ENCODE results near the gene AVPR2.

Gene AVPR2

DNA sequence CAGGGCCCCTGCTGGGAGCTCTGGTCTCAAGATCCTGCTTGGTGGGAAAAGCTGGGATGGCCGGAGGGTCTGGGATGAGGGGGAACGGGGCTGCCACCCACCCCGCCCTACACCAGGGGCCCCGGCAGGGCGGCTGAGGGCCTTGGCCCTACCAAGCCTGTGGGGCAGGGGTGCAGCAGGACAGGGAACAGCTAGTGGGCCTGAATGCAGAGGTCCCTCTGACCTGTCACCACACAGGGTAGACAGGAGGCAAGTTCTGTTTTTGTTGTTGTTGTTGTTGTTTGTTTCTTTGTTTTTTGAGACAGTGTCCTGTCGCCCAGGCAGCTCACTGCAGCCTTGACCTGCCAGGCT, 40.3 kb downstream of the AVPR2 start:
- Histone ChIP-seq H3K36me3 (peaks cover 5 to 33% (median 14%) of the 10 kb centered on the region in 11 experiments; a peak in 20 of 22 replicates), H4K20me1 (peaks cover 29 to 86% (median 71%) of the 10 kb centered on the region in 11 experiments), H3K9ac (peak overlapping the region in 9 of 11 experiments; percentile 72 to 82 (median 77); a peak in 16 of 22 replicates), H3K4me2 (peak overlapping the region; percentile 72 to 93 (median 85)), H3K4me1 (peaks cover 74 to 94% (median 89%) of the 10 kb centered on the region in 10 experiments), H3K4me3 (peak overlapping the region; percentile 51 to 70 (median 58); a peak in 17 of 20 replicates), H3K27me3 (peaks cover 58 to 90% (median 74%) of the 10 kb centered on the region in 11 experiments), H3K27ac (peak overlapping the region in 10 of 11 experiments; percentile 60 to 84 (median 80); a peak in 15 of 22 replicates), H3K9me3 (replicated peaks in 1 of 11) (no peaks in the 10 kb centered on the region)
- no peak for TF ChIP-seq Cebpa-rat (IDR thresholded peaks at IDR 0.05)

DNA sequence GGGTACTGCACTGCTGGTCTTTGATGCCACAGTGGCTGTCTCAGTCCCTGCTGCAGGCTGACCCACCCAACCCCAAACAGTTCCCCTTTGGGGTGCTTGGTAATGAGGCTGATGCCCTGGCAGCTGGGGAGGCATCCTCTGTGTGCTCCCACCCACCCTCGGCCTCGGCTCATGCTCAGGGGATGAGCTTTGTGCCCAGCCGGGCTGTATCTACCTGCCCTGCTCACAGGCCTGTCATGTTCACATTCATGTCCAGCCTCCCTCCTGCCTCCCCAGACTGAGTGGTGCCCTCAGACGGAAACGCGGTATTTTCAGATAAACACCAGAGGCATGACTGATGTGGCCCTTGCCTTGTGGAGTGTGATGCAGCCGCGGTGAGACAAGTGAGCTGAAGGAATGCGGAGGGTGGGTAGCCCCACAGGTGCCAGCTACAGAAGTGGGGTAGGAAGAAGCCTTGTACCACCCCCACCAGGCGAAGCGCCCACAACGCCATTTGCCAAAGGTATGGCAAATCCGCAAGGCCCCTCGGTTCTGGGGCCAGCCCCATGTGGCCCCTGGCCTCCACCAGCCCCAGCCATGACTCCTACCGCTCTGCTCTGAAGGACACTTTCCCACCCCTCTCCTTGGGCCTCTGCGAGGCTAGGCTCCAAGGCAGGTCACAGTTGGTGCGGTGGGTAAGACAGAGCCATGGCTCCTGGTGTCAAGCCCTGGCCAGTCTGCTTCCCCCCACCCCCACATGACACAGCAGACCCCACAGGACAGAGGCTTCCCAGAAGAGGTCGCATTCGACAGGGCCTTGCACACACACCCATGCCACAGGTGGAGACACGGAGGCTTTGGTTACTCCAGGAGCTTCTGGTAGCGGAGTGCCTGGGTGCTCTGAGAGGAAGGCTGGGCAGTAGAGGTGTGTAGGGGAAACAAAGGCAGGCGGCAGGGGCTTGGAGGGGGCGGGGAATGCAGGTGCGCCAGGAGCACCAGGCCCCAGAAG, 41.8 kb downstream of the AVPR2 start:
- H3K9ac ChIP-seq, result peak overlapping the region in 8 of 11 experiments; percentile 27 to 58 (median 39); a peak in 13 of 22 replicates
- no peak for TF ChIP-seq Cebpa-rat (IDR thresholded peaks at IDR 0.05)
- peaks cover 74 to 94% (median 89%) of the 10 kb centered on the region in 10 experiments for H3K4me1 ChIP-seq
- no peak overlapping the region for H3K4me3 ChIP-seq
- peaks cover 15 to 90% (median 77%) of the 10 kb centered on the region in 11 experiments; a peak in 21 of 22 replicates for H4K20me1 ChIP-seq
- H3K9me3 ChIP-seq (replicated peaks in 1 of 11), result no peaks in the 10 kb centered on the region
- peak overlapping the region in 9 of 11 experiments; percentile 2 to 69 (median 58); a peak in 15 of 22 replicates for H3K27ac ChIP-seq
- peaks cover 20 to 33% (median 28%) of the 10 kb centered on the region in 11 experiments; a peak in 21 of 22 replicates for H3K36me3 ChIP-seq
- H3K27me3 ChIP-seq, result peaks cover 43 to 86% (median 59%) of the 10 kb centered on the region in 11 experiments
- H3K4me2 ChIP-seq, result peak overlapping the region; percentile 48 to 93 (median 53)

DNA sequence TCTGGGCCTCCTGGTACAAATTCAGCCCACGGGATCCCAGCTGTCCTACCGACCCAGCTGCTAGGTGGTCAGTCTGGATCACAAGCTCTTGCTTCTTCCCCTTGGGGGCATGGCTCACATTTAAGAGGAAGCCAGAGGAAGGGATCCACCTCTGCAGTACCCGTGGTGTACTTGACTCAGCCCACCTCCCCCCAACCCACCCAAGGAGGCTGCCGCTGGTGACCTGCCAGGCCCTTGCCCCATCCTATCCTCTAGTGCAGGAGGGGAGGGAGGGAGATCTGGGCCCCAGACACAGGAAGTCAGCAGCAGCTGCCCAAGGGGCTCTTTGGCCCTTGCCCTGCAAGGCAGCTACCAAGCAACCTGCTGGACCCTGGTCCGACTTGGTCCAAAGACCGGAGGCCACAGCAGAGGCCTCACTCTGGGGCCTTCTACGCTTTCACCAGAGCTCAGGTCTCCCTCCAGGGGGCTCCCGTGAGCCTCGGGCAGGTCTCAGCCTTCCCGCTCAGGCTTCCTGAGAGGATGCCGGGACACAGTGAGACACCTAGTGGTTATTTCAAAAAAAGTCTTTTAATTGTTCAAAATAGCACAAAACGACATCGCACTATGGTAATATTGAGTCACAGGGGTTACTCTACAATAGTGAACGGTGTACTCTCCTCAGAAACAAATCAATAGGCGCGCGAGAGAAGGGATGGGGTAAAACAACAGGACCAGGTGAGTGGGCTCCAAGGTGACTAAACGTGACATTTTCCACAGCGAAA, 42.7 kb downstream of the AVPR2 start:
- peak overlapping the region in 10 of 11 experiments; percentile 32 to 69 (median 58); a peak in 18 of 22 replicates for H3K27ac ChIP-seq
- peak overlapping the region; percentile 42 to 87 (median 70) for H3K4me2 ChIP-seq
- peaks cover 9 to 95% (median 80%) of the 10 kb centered on the region in 11 experiments; a peak in 20 of 22 replicates for H4K20me1 ChIP-seq
- peak overlapping the region in 8 of 11 experiments; percentile 45 to 64 (median 56); a peak in 16 of 22 replicates for H3K9ac ChIP-seq
- H3K36me3 ChIP-seq, result peaks cover 29 to 42% (median 38%) of the 10 kb centered on the region in 11 experiments
- H3K4me1 ChIP-seq, result peaks cover 79 to 99% (median 93%) of the 10 kb centered on the region in 10 experiments
- H3K9me3 ChIP-seq (replicated peaks in 1 of 11), result no peaks in the 10 kb centered on the region
- peaks cover 35 to 78% (median 57%) of the 10 kb centered on the region in 11 experiments for H3K27me3 ChIP-seq
- TF ChIP-seq Cebpa-rat (IDR thresholded peaks at IDR 0.05), result no peak
- no peak overlapping the region for H3K4me3 ChIP-seq

DNA sequence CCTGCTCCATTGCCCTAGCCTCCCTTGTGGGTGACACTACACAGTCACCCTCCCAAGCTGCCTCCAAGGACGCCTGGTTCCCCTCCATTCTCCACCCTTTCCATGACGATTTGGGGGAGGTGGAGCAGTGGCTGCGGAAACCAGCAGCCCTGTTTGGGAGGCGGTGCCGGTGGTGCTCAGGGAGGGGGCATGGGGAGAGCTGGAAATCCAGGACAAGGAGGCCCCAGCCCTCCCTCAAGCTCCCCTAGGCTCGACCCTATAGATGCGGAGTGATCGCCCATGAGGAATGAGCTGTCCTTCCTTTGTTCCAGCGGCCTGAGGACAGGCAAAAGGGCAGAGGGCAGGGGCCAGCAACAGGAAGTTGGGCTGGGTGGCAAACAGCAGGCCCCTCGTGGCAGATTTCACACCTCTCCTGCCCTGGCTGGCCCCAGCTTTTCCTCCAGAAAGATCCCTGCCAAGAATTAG, 43.6 kb downstream of the AVPR2 start:
- H3K9me3 ChIP-seq (replicated peaks in 1 of 11), result no peaks in the 10 kb centered on the region
- TF ChIP-seq Cebpa-rat (IDR thresholded peaks at IDR 0.05), result no peak
- H3K9ac ChIP-seq, result peak overlapping the region in 8 of 11 experiments; percentile 45 to 64 (median 56); a peak in 14 of 22 replicates
- H3K27ac ChIP-seq, result peak overlapping the region in 10 of 11 experiments; percentile 18 to 69 (median 53); a peak in 17 of 22 replicates
- H4K20me1 ChIP-seq, result peaks cover 2 to 97% (median 80%) of the 10 kb centered on the region in 11 experiments; a peak in 20 of 22 replicates
- peak overlapping the region; percentile 36 to 87 (median 70) for H3K4me2 ChIP-seq
- H3K36me3 ChIP-seq, result peaks cover 38 to 49% (median 46%) of the 10 kb centered on the region in 11 experiments
- H3K27me3 ChIP-seq, result peaks cover 27 to 70% (median 48%) of the 10 kb centered on the region in 11 experiments
- peaks cover 77 to 99% (median 93%) of the 10 kb centered on the region in 10 experiments for H3K4me1 ChIP-seq
- H3K4me3 ChIP-seq, result no peak overlapping the region

DNA sequence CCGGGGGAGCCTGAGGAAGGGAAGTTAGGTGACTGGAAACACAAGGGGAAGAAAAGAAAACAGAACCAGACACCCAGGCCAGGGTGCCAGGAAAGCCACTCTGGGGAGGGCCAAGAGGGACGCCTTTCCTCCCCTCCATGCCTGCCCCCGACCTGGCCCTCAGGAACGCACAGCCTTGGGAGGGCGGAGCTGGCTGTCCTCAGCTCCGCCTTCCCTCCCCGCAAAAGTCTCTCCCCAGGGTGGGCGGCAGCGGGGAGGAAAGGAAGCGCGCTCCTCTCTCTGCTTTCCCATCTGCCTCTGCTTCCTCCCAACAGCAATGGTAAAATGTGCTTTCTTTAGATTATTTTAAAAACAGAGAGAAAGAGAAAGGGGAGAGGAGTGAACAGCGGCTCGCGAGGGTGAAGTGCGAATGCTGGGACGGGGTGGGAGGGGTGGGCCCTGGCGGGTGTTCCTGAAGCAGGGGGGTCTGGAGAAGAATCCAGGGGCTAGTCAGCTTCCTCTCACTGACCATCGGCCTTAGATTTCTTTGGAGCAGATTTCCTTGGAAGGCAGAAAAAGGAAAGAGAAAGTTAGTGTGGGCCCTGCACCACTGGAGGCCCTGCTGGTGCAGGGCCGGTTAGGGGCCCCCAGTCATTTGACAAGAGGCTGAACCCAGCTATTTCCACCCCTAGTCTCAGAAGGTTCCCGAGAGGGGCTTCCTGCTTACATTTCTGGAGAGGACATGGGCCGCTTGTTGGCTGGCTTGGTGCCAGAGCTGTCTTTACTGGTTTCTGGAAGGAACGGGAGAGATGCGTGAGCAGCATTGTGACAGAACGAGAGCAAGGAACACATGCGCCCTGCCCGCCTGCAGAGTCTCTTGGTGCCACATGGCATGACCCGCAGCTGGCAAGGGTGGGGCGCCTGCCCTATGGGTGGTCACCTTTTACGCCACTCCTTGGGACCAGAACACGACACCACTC, 44.7 kb downstream of the AVPR2 start:
- Histone ChIP-seq H3K4me3 (peak overlapping the region in 4 of 10 experiments; percentile 4 to 24 (median 20); a peak in 2 of 20 replicates), H4K20me1 (peaks cover 0 to 97% (median 83%) of the 10 kb centered on the region in 11 experiments; a peak in 19 of 22 replicates)

DNA sequence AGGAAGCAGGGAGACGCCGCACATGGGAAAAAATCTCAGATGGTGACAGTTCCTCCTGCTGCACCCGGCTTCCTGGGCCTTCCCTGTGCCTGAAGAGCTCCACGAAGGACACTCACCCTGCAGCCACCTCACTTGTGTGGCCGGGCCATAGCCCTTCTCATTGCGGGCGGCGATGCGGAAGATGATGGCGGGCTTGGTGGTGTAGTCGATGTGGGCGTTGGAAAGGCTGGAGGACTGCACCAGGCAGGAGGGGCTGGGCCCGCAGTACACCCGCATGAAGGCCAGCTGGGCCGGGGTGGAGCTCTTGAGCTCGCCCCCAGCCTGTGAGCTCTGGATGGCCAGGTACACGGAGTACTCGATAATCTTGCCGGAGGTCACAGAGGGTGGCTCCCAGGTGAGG, 45.7 kb downstream of the AVPR2 start:
- Histone ChIP-seq H3K36me3 (peaks cover 45 to 70% (median 65%) of the 10 kb centered on the region in 11 experiments), H3K9me3 (replicated peaks in 1 of 11) (no peaks in the 10 kb centered on the region), H3K4me1 (peaks cover 71 to 88% (median 82%) of the 10 kb centered on the region in 10 experiments), H3K9ac (peak overlapping the region in 10 of 11 experiments; percentile 5 to 63 (median 52); a peak in 17 of 22 replicates), H3K4me3 (peak overlapping the region in 2 of 10 experiments; percentile 8 to 24; a peak in 1 of 20 replicates), H3K27me3 (peaks cover 8 to 50% (median 28%) of the 10 kb centered on the region in 11 experiments; a peak in 18 of 22 replicates), H4K20me1 (peaks cover 0 to 97% (median 86%) of the 10 kb centered on the region in 11 experiments; a peak in 19 of 22 replicates), H3K4me2 (peak overlapping the region; percentile 62 to 87 (median 70)), H3K27ac (peak overlapping the region in 7 of 11 experiments; percentile 33 to 69 (median 58); a peak in 11 of 22 replicates)
- TF ChIP-seq Cebpa-rat (IDR thresholded peaks at IDR 0.05), result no peak

More for the DNA sequence above, 44.7 kb downstream of the AVPR2 start:
- H3K27me3 ChIP-seq, result peaks cover 16 to 59% (median 38%) of the 10 kb centered on the region in 11 experiments; a peak in 20 of 22 replicates
- H3K9ac ChIP-seq, result peak overlapping the region in 9 of 11 experiments; percentile 21 to 63 (median 56); a peak in 17 of 22 replicates
- H3K4me2 ChIP-seq, result peak overlapping the region; percentile 62 to 87 (median 70)
- H3K9me3 ChIP-seq (replicated peaks in 1 of 11), result no peaks in the 10 kb centered on the region
- peaks cover 76 to 97% (median 91%) of the 10 kb centered on the region in 10 experiments for H3K4me1 ChIP-seq
- H3K36me3 ChIP-seq, result peaks cover 36 to 60% (median 55%) of the 10 kb centered on the region in 11 experiments
- TF ChIP-seq Cebpa-rat (IDR thresholded peaks at IDR 0.05), result no peak
- H3K27ac ChIP-seq, result peak overlapping the region in 10 of 11 experiments; percentile 18 to 69 (median 53); a peak in 18 of 22 replicates

All from BLaER1 treated with 17β-estradiol and CSF1 and Interleukin-3, amounts not matched to agents 10 nM and 100 nM (cell line).